ENCODE measurements around the gene UBAC2.
"Not testable (repeated sequence)": the region's sequence is repeated elsewhere in the genome, so short reads cannot be mapped to it uniquely, and the experiment has no call there.

Gene UBAC2

DNA sequence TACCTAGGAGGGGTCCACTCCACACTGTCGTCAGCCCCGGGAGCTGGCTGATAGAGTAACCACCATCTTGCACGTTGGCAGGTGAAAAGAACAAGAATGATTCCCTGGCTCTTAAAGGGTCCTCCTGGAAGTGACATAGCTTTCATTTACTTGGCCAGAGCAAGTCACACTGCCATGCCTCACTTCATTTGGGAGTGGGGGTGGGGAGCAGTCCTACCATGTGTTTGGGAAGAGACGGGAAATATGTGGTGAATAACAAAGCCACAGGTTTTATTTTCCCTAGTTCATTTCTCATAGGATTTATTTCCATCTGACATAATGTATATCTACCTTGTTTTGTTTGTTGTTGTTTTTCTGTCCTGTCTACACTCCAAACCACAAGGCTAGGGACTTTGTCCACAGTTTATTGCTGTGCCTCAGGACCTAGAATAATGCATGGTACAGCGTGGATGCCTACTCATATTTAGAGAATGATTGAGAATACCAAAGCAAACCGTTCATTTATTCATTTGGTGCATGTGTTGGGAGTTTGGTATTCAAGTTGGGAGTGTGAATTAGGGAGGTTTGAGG, 26.8 kb downstream of the UBAC2 start:
- Histone ChIP-seq H3K4me3 (no peak overlapping the region), H3K27ac (no peak overlapping the region)
- TF ChIP-seq, protein P1, sequence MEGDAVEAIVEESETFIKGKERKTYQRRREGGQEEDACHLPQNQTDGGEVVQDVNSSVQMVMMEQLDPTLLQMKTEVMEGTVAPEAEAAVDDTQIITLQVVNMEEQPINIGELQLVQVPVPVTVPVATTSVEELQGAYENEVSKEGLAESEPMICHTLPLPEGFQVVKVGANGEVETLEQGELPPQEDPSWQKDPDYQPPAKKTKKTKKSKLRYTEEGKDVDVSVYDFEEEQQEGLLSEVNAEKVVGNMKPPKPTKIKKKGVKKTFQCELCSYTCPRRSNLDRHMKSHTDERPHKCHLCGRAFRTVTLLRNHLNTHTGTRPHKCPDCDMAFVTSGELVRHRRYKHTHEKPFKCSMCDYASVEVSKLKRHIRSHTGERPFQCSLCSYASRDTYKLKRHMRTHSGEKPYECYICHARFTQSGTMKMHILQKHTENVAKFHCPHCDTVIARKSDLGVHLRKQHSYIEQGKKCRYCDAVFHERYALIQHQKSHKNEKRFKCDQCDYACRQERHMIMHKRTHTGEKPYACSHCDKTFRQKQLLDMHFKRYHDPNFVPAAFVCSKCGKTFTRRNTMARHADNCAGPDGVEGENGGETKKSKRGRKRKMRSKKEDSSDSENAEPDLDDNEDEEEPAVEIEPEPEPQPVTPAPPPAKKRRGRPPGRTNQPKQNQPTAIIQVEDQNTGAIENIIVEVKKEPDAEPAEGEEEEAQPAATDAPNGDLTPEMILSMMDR (IDR thresholded peaks at IDR 0.05), result no peak
- DNase-seq (ENCODE audit: low spot score), result no peak

DNA sequence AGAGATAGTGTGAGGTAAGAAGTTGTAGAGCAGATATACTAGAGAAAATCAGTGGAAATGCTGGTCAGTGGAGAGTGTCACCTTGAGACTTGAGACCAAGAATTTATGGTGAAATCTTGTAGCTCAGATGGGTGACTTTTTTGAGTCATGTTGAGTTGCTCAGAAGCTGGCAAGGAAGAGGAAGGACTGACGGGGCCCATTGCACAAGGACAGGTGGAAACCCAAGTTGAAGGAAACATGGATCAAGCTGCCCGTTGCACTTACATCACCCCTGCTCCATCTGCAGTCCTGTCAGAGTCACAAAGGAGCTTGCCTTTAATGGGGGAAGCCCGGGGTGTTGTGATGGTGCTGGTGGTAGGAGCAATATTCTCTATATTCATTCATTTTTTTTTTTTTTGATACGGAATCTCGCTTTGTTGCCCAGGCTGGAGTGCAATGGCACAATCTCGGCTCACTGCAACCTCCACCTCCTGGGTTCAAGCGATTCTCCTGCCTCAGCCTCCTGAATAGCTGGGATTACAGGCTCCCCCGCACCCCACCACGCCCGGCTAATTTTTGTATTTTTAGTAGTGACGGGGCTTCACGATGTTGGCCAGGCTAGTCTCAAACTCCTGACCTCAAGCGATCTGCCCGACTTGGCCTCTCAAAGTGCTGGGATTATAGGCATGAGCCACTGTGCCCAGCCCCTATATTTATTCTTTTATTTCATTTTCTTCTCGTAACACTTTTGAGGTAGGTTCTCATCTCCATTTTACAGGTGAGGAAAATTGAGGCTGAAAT, 27.4 kb downstream of the UBAC2 start:
- Histone ChIP-seq H3K27ac (no peak overlapping the region), H3K4me3 (no peak overlapping the region)
- TF ChIP-seq, protein P1 (IDR thresholded peaks at IDR 0.05), result no peak
- DNase-seq (ENCODE audit: low spot score), result no peak

DNA sequence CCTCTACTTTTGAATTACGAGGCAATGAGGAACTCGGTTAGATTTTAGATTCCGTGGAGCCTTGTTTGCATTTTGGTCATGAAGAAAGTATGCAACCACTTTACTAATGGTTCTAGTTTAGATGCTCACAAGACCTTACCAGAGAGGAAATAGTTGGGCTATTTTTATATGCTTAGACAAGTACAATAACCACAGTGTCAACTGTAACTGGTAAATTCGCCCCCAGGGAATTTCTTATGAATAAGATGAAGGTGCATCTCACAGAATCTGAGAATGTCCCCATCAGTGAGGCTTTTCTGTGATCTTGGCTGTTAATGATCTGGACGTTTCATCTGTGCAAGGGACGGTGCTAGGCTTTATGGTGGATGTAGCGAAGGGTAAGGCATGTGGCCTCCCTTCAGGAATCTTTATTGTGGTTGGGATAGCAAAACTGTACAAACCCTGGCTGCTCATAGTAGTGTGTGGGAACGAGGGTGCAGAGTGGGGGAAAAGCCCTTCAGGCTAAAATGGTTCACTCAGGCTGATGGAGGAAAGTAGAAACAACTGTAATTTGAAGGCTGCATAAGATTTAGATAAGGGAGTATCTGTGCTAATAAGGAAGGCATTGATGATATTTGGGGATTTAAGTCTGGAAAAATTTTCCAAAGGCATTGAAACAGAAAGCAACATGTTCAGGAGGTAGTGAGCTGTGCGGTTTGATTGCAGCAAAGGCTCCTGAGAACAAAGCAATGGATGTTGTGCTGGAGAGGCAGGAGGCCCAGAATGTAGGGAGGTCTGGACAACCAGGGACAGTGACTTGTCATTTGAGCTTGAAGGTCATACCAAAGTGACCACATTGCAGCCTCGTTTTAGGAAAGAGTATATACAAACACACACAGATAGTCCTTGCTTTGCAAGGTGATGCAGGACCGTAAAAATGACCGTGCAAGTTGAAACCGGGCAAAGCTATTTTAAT, 28.4 kb downstream of the UBAC2 start:
- H3K27ac ChIP-seq, result no peak overlapping the region
- TF ChIP-seq, protein P1 (IDR thresholded peaks at IDR 0.05), result no peak
- no peak for DNase-seq (ENCODE audit: low spot score)
- H3K4me3 ChIP-seq, result no peak overlapping the region

- DNase-seq (ENCODE audit: low spot score); H3K4me3 ChIP-seq; H3K27ac ChIP-seq: not testable (repeated sequence)
Observed at GRCh38 chr13:99230588-99230987, 29.9 kb downstream of the UBAC2 start.

DNA sequence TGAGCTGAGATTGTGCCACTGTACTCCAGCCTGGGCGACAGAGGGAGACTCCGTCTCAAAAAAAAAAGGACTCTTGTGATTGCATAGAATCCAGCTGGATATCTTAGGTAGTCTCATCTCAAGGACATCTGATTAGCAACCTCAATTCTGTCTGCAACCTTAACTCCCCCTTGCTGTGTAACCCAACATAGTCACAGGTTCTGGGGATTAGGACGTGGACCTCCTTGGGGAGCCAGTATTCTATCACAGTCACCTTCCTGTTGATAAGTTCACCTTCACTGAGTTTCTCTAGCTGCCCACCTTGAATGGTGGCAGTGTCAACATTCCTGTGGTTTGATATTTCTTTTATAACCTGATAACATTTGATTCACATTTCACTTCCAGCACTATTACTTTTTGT, 30.3 kb downstream of the UBAC2 start:
- Histone ChIP-seq H3K27ac (no peak overlapping the region), H3K4me3 (no peak overlapping the region)
- DNase-seq (ENCODE audit: low spot score), result no peak

GRCh38 chr13:99231721-99232120, 31.1 kb downstream of the UBAC2 start:
- Histone ChIP-seq H3K4me3 (no peak overlapping the region), H3K27ac (no peak overlapping the region)
- TF ChIP-seq, protein P1 (IDR thresholded peaks at IDR 0.05), result no peak
- DNase-seq (ENCODE audit: low spot score), result no peak

More for the DNA sequence above, 30.3 kb downstream of the UBAC2 start:
- TF ChIP-seq, protein P1 (IDR thresholded peaks at IDR 0.05), result no peak

GRCh38 chr13:99237981-99238662, 37.5 kb downstream of the UBAC2 start:
- DNase-seq (ENCODE audit: low spot score), result no peak
- no peak overlapping the region for H3K4me3 ChIP-seq
- TF ChIP-seq, protein P1 (IDR thresholded peaks at IDR 0.05), result no peak
- H3K27ac ChIP-seq, result no peak overlapping the region

Data from coronary artery (tissue), 2 donors.